NCI-H2081 treated with DMSO at 0.1 percent for 48 hours (cell line): ENCODE data around the gene GYS1.
A peak's percentile ranks its signal among the peaks of the same experiment; 100 is the strongest.

Source experiments
- DNase-seq: peaks from one replicate; lab custom pipeline; 2025; lab: John Stamatoyannopoulos, UW

GYS1 gene

DNA sequence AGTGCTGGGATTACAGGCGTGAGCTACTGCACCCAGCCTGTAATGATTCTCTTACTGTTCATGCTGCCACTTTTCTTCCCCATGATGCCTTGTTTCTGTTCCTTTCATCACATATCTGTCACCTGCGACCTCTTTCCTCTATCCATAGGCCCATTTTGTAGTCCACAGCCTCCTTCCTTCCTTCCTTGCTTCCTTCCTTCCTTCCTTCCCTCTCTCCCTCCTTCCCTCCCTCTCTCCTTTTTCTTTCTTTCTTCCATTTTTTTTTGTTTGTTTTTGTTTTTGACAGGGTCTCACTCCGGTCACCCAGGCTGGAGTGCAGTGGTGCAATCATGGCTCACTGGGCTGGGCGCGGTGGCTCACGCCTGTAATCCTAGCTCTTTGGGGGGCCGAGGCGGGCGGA lies 4.2 kb downstream of the GYS1 start:
- DNase-seq = no peak

DNA sequence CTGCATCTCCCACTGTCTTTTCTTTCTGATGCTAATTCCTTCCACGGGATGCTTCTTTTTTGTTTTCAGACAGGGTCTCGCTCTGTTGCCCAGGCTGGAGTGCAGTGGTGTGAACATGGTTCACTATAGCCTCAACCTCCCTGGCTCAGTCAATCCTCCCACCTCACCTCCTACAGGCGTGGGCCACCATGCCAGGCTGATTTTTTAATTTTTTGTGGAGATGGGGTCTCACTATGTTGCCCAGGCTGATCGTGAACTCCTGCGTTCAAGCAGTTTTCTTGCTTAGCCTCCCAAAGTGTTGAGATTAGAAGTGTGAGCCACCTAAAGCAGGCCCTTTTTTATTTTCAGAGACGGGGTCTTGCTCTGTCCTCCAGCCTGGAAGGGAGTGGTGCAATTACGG lies 4.8 kb downstream of the GYS1 start:
- no peak for DNase-seq

DNA sequence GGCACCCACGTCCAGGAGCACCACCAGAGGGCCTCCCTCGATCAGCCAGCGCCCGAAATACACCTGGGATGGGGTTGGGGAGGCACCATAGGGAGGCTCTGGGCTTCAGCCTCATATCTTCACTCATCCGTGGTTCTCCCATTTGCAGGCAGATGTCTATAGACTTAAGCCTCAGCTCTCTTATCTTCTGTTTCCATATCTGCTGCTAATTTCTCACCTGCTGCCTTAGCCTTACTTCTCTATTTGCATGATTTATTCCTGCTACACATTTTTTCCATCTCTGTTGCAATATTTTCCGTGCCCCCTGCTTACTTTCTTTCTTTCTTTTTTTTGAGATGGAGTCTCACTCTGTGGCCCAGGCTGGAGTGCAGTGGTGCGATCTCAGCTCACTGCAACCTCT lies 5.8 kb downstream of the GYS1 start:
- DNase-seq = no peak

DNA sequence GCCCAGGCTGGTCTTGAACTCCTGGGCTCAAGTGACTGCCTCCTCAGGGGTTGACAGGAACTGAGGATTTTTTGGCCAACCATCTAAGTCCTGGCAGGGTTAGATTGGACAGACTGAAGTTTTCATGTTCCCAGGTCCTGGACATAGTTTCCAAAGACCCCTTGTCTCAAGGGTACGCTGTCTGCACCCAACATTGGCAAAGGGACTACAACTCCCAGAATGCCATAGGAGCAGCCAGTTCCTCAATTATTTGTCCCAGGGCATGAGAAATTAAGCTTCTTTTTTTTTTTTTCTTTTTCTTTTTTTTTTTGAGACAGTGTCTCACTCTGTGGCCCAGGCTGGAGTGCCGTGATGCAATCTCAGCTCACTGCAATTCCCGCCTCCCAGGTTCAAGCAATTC lies 6.9 kb downstream of the GYS1 start:
- no peak for DNase-seq

DNA sequence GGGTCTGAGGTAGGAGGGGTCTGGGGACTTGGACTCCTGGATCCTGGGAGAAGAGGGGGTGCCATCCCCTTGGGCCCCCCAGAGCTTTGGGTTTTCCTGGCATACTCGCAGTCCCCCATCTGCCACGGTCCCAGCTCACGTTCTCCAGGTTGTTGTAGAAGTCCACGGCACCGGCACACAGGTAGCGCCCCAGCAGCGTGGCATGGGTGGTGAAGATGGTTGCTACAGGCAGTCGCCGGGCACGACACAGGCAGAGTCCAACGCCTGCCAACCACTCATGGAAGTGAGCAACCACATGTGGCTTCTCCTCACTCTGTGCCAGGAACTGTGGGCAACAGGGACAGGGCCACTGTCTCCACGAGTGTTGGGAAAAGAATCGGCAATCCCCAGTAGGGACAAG lies 7.4 kb downstream of the GYS1 start:
- no peak for DNase-seq

DNA sequence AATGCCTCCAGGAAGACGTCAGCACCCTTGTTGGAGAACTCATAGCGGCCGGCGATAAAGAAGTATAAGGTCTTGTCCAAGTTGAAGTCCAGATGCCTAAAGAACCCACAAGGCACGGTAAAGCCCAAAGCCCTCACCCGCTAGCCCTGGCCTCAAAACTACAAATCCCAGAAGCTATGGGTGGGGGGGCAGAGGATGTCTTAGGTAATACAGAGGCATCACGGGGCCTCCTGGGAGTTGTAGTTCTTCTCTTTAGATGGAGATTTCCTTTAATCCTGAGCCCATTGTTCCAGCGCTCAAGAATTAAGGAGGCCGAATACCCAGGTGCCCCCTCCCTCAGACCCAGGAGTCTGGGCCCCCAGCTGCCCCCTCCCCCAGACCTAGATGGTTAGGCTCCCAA lies 10.8 kb downstream of the GYS1 start:
- DNase-seq = no peak

DNA sequence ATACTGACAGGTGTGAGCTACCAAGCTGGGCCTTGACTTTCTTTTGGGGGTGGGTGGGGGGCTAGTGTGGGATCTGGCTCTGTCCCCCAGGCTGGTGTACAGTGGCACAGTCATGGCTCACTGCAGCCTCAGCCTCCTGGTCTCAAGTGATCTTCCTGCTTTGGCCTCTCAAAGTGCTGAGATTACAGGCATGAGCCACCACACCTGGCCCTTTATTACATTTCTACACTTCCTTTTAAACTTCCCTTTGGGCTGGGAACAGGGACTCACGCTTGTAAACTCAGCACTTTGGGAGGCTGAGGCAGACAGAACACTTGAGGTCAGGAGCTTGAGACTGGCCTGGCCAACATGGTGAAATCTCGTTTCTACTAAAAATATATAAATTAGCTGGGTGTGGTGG lies 16.0 kb downstream of the GYS1 start:
- DNase-seq = no peak

DNA sequence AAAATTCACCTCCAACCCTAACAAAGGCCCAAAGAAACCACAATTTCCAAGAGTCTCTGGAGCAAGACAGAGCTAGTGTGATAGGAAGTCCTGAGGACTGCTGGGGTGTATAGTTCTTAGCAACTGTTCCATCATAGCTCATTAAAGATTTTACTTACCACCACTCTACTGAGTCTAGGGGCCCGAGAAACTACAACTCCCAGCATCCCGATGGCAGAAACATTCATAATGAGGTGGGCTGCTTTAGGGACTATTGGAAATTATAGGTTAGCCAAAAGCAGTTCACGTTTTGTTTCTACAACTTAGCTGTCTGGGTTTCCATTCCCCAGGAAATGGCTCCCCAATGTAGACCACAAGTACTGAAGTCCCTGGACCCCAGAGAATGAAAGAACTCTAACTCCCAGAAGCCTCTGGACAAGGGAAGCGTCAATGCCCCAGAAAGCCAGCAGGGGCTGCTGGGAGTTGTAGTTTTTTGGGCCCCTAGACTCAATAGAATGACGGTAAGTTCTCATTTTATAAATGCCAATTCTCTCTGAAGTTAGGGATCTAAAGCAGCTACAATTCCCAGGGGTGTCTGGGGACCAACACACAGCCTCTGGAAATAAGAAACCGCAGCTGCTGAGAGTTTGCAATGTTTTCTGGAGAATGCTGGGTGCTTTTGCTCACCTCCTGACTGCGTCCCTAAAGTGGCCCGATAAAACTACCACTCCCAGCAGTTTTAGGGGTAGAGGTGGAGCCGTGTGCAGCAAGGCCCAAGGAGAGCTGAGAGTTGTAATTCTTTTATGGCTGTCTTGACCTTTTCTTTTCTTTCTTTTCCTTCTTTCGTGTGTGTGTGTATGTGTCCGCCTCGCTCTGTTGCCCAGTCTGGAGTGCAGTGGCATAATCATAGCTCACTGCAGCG lies 16.9 kb downstream of the GYS1 start:
- no peak for DNase-seq

DNA sequence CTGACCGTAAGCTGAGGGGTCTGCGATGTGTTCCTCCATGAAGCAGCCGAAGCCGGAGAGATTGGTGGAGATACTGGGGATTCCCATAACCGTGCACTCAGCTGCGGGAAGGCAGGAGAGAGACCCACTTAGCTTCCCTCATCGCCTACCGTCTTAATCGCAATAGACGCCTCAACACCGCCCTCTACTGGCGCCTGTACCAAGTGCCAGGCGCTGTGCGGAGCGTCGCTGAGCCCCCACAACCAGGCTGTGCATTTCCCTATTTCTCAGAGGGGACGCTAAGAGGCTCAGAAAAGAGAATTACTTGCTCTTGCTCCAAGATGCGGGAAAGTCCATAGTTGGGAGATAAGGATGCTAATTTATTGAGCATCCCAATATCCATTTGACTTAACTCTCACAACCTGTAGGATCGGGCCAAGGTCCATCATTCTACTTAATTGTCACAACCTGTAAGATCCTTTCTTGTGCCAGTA lies 22.1 kb downstream of the GYS1 start:
- no peak for DNase-seq

DNA sequence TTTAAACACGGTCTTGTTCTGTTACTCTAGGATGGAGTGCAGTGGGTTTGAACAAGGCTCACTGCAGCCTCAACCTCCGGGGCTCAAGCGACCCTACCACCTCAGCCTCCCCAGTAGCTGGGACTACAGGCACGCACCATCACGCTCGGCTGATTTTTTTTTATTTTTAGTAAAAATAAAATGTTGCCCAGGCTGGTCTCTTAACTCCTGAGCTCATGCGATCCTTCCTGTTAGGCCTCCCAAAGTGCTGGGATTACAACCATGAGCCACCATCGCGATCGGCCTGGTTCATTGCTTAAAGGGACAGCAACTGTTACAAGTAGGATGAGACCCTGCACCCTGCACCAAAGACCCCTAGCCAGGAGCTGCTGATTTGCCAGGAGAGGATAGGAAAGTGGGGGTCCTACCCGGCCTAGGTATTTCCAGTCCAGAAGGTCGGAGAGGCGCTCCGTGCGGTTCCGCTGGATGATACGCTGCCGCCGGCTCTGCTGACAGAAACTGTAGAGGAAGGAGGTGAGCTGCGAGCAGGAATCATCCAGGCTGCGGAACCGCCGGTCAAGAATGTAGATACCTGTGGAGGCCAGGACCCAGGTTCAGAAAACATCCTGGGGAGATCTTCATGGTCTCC lies 22.9 kb downstream of the GYS1 start:
- DNase-seq = no peak

DNA sequence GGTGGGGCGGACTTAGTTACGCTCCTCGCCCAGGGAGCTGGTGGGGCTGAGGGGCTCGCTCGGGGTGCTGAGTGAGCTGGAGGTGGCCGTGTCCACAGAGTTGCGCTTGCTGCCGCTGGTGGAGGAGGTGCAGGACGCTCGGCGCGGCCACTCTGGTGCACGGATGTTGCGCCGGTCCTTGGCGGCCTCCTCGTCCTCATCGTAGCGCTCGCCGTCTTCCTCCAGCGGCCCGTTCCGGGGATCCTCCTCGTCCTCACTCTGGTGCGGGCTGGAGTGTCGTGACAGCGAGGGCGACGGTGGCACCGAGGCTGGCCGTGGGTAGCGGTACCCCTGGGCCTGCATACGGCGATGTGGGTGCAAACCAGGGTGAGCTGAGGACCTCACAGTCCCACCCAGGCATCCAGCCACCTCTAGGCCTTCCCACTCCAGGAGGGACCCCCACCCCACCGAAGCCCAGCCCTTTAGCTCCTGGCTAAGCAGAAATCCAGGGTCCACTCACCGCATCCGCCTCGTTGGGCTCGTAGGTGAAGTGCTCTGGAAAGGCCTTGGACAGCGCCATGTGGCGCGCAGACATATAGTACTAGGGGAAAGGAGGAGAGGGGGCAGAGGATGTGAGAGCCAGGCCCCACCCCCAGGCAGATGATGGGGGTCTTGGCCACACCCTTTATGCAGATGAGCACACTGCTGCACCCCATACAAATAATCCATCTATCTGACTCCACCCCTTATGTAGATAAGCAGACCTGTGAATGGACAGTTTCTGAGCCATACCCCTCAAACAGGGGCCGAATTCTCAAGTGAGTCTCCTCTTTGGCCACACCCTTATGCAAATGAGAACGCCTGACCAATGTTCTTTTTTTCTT lies 23.6 kb downstream of the GYS1 start:
- no peak for DNase-seq

DNA sequence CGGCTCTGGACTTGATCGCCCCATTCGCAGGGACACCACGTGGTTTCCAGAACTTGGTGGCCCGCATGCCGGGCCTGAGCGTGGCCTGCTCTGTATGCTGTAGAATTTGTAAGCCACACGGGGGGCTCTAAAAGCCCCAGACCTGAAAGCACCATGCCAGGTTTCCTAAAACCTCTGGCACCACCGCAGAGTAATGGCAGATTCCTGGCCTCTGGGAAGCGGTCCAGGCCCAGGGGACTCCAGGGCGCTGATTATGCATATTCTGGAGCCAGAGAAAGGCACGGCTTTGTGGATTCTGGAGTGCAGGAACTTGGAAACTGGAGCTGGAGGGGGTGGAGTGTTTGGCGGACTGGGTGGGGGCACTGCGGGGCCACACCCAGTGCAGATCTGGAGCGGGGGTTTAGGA lies 24.3 kb downstream of the GYS1 start:
- DNase-seq = no peak

DNA sequence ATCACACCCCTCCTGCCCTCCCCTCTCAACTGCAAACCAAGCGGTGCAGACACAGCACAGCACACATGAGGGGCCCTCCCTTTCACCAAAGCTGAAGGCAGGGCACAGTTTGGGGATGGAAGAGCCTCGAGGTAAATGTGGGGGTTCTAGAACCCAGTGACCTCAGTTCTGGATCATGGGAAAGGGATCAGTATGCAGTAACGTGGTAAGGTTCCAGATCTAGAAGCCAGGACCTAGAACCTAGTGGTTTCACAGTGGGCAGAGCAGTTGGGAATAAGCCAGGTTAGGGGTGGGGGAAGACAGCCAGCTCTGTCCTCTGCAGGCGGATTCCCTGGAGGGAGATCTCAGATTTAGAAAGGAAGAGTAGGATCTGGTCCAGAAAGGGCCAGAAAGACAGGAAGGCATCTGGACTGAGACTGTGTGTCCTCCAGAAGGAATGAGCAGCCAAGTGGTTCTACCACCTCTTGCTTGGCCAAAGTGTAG lies 24.9 kb downstream of the GYS1 start:
- no peak for DNase-seq

DNA sequence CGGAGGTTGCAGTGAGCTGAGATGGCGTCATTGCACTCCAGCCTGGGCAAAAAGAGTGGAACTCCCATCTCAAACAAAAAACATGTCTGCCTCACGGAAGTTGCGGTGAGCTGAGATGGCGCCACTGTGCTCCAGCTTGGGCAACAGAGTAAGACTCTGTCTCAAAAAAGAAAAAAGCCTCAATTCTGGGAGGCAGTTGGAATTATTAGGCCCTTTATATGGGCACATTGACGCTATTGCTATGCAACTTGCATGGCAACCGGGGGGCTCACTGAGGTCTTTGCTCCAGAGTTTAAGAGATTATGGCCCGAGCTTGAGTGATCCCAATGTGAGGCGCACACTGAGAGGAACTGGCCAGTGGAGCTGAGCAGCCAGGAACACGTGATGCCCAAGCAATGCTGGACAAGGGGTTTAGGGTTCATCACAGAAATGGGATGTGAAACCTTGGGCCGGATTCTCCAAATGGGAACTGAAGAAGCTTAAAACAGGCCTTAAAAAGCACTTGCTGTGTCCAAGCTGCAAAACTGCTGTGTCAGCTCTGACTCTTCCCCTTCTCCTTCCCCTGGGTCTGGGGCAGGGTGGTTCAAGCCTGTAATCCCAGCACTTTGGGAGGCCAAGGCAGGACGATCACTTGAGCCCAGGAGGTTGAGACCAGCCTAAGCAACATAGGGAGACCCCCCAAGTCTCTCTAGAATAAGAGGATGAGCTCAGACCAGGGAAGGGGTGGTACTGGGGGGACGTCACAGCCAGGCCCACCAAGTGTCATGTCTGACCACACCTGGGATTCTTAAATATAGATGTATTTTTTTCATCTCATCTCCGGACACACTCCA lies 25.5 kb downstream of the GYS1 start:
- no peak for DNase-seq

DNA sequence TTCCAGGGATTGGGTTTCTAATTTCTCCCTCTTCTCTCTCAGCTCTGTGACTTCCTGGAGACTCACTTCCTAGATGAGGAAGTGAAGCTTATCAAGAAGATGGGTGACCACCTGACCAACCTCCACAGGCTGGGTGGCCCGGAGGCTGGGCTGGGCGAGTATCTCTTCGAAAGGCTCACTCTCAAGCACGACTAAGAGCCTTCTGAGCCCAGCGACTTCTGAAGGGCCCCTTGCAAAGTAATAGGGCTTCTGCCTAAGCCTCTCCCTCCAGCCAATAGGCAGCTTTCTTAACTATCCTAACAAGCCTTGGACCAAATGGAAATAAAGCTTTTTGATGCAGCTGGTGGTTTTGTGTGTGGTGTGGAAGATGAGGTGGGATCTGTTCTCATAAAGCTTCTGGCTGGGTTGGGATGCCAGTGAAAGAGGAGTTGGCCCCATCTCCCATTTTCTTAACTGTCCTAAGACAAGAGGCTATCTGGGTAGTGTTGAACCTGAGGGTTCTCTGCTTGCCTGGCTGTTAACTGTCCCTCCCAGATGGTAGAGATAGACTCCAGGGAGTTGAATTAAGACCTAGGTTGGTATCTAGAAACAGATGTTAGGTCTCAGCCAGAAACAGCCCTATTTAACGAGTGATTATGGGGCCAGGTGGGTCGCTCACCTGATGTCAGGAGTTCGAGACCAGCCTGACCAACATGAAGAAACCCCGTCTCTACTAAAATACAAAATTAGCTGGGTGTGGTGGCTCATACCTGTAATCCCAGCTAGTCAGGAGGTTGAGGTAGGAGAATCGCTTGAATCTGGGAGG lies 26.4 kb downstream of the GYS1 start:
- no peak for DNase-seq

DNA sequence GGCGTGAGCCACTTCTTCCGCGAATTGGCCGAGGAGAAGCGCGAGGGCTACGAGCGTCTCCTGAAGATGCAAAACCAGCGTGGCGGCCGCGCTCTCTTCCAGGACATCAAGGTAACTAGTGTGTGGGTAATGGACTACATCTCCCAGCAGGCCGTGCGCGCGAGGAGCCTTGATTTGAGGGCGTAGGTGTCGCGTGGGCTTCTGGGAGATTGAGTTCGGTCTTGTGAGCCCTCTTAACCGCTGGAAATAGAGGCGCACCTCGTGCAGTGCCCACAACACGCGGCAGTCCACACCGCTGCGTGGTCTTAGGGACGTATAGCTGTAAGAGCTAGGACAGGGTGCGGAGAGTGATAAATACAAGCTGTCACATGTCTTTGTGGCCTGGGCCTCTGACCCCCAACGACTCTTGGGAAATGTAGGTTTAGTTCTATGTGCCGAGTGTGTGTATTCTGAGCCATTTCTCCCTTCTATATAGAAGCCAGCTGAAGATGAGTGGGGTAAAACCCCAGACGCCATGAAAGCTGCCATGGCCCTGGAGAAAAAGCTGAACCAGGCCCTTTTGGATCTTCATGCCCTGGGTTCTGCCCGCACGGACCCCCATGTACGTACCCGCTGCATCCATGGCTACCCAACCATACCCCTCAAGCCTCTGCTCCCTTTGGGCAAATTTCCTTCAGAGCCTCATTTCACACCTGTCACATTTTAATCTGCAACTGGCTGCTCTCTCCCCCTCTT lies 27.1 kb downstream of the GYS1 start:
- DNase-seq = peak; percentile 21

DNA sequence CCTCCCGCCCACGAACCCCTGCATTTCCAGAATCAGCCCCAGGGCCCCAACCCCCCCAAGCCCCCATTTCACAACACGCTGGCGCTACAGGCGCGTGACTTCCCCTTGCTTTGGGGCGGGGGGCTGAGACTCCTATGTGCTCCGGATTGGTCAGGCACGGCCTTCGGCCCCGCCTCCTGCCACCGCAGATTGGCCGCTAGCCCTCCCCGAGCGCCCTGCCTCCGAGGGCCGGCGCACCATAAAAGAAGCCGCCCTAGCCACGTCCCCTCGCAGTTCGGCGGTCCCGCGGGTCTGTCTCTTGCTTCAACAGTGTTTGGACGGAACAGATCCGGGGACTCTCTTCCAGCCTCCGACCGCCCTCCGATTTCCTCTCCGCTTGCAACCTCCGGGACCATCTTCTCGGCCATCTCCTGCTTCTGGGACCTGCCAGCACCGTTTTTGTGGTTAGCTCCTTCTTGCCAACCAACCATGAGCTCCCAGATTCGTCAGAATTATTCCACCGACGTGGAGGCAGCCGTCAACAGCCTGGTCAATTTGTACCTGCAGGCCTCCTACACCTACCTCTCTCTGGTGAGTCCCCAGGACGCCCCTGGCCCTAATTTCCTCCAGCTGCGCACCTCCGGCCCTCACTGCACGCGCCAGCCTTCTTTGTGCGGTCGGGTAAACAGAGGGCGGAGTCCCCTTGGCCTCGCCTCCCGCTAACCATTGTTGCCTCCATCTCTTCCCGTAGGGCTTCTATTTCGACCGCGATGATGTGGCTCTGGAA lies 27.9 kb downstream of the GYS1 start, which contains the start of gene FTL:
TSS of gene FTL (plus strand) at position 270 of the 766 bp plus-strand sequence. CDS start at position 469, 199 bp downstream.
- DNase-seq = peak; percentile 83

DNA sequence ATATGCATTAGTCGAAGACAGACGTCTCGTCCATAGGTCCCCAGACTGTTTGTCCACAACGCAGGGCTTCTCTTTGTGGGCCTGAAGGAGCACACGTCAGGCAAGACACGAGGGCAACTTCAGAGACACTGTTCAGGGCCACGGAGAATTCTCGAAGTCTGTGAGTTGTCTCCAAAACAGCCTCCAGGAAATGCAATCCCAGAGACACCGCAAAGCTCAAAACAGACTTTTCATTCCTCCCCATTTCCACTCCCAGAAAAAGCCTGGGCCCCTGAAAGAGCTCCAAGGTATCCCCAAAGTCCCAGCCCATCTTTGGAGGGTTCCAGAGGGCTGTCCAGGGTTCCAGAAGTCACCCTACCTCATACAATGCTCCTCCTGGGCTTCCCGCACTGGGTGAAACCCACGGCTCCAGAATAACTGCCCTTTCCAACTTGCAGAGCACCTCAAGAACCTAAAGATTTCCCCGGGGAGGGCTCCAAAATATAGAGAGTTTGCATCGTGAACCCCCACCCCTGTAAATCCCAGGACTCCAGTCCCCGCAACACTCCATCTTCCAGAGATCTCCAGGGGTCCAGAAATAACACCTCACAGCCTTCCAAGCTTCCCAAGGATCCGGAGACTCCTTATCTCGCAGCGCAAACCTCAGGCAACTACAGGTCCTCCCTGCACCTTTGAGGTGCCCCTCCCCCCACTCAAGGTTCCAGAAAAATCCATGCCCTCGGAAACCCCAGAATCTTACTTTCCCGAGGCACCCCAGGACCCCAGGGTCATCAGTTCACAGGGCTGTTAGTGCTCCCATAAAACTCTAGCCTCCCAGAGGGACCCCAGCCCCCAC lies 28.7 kb downstream of the GYS1 start:
- DNase-seq = no peak
